HCT116 (cell line): Measurements from ENCODE around the gene SLC25A1. TPM values are rescaled to one million over a fixed set of nuclear protein-coding genes. Genes with fewer than 3 reads are reported as not detected.

ENCODE experiments used
- ATAC-seq: fragments of 200-7000 bp; cut with Tn5 transposase; 2 replicates; pipeline ENCODE4 v1.9.1; 2020; ENCODE audit warnings: mild to moderate bottlenecking, moderate library complexity
- BruUV-seq: library from RNA; stranded (reverse); fragments of 400-500 nt; replicated peaks from 2 replicates; lab custom pipeline; 2021; lab: Mats Ljungman, UMichigan
- CTCF ChIA-PET: fragments of 300-600 bp; sonication (Branson Sonifier 250); formaldehyde crosslinking; loops from one replicate; lab custom pipeline; 2021; ENCODE audit warnings: antibody characterized with exemption; lab: Charles Lee
- POLR2A ChIA-PET: fragments of 300-600, 350-600 bp; sonication (Branson Sonifier 250); formaldehyde crosslinking; loops from one replicate; lab custom pipeline; 2021; ENCODE audit warnings: antibody characterized with exemption; lab: Charles Lee
- RAD21 ChIA-PET, 2 experiments: fragments of 300-600 bp; sonication (Branson Sonifier 250); formaldehyde crosslinking; loops; one replicate each; lab custom pipeline; 2023; ENCODE audit warnings: low total read pairs in 2 of 2; ENCODE audit not compliant: uncharacterized antibody in 2 of 2, unreplicated experiment in 2 of 2, low non-redundant PET in 1 of 2; lab: Charles Lee
- DNase-seq: peaks from one replicate; pipeline ENCODE4 v3.0.0-alpha.2; 2010; ENCODE audit warnings: low read depth, low spot score
- H2AFZ ChIP-seq: fragments of 200-600 bp; shearing (Covaris generic), sonication (generic); 2 replicates; pipeline ENCODE4 v1.6.1; 2017; ENCODE audit warnings: low read depth, mixed run types, mixed read lengths, antibody characterized with exemption, low read length; ENCODE audit not compliant: poor library complexity, severe bottlenecking
- H3K27ac ChIP-seq: 2 replicates; pipeline ENCODE4 v1.5.1; 2012; ENCODE audit warnings: low read depth, low read length
- H3K27me3 ChIP-seq: fragments of 200-600 bp; sonication (generic); 2 replicates; pipeline ENCODE4 v1.6.1; 2016; ENCODE audit warnings: mixed run types, low read length, mixed read lengths; ENCODE audit not compliant: insufficient read depth
- H3K36me3 ChIP-seq, 2 experiments: fragments of 200-500 bp in 1 of 2; fragments of 200-600 bp in 1 of 2; sonication (Bioruptor generic) in 1 of 2; sonication (generic) in 1 of 2; 2 replicates each; pipeline versions ENCODE4 v1.5.1 to v1.6.1; 2014 to 2016; ENCODE audit warnings: low read length in 2 of 2, inconsistent platforms in 1 of 2, mixed read lengths in 1 of 2, mixed run types in 1 of 2; ENCODE audit not compliant: insufficient read depth in 2 of 2, control insufficient read depth in 1 of 2
- H3K4me1 ChIP-seq, 2 experiments: fragments of 200-600 bp in 1 of 2; sonication (generic) in 1 of 2; 2 replicates each; pipeline versions ENCODE4 v1.5.1 to v1.6.1; 2012 to 2017; ENCODE audit warnings: low read length in 2 of 2, inconsistent platforms in 1 of 2, mild to moderate bottlenecking in 1 of 2, mixed read lengths in 1 of 2, mixed run types in 1 of 2, moderate library complexity in 1 of 2; ENCODE audit not compliant: insufficient read depth in 2 of 2, control insufficient read depth in 1 of 2
- H3K4me2 ChIP-seq: fragments of 200-600 bp; sonication (generic); 2 replicates; pipeline ENCODE4 v1.6.1; 2017; ENCODE audit warnings: mixed run types, low read length, mixed read lengths
- H3K4me3 ChIP-seq, 2 experiments: fragments of 200-600 bp in 1 of 2; sonication (generic) in 1 of 2; replicated peaks in 1 of 2; 2 replicates each; pipeline ENCODE4 v1.5.1; 2011 to 2016; ENCODE audit warnings: low read length in 2 of 2, control low read depth in 1 of 2, low read depth in 1 of 2, mild to moderate bottlenecking in 1 of 2, mixed read lengths in 1 of 2, mixed run types in 1 of 2
- H3K79me2 ChIP-seq: fragments of 200-600 bp; sonication (generic); 2 replicates; pipeline ENCODE4 v1.6.1; 2017; ENCODE audit warnings: mild to moderate bottlenecking, mixed run types, low read length, moderate library complexity, mixed read lengths; ENCODE audit not compliant: insufficient read depth
- H3K9ac ChIP-seq: fragments of 200-600 bp; sonication (generic); 2 replicates; pipeline ENCODE4 v1.6.1; 2016; ENCODE audit warnings: low read length, mixed read lengths
- H3K9me2 ChIP-seq: fragments of 200-600 bp; sonication (generic), shearing (Covaris generic); 2 replicates; pipeline ENCODE4 v1.6.1; 2017; ENCODE audit warnings: mixed run types, mild to moderate bottlenecking, moderate library complexity; ENCODE audit not compliant: insufficient read depth
- H3K9me3 ChIP-seq, 2 experiments: fragments of 200-500 bp in 1 of 2; fragments of 200-600 bp in 1 of 2; sonication (Bioruptor generic) in 1 of 2; sonication (generic) in 1 of 2; 2 replicates each; pipeline ENCODE4 v1.6.1; 2014 to 2017; ENCODE audit warnings: low read length in 2 of 2, mixed read lengths in 2 of 2, inconsistent platforms in 1 of 2, low read depth in 1 of 2, mild to moderate bottlenecking in 1 of 2, mixed run types in 1 of 2, moderate library complexity in 1 of 2; ENCODE audit not compliant: control insufficient read depth in 1 of 2, insufficient read depth in 1 of 2
- H4K20me1 ChIP-seq: fragments of 200-600 bp; sonication (generic), shearing (Covaris generic); 2 replicates; pipeline ENCODE4 v1.6.1; 2017; ENCODE audit warnings: mixed run types, mild to moderate bottlenecking, moderate library complexity; ENCODE audit not compliant: insufficient read depth
- CBX3 ChIP-seq: IDR thresholded peaks from 2 replicates; pipeline ENCODE4 v1.6.1; 2012; ENCODE audit warnings: low read depth
- EGR1 ChIP-seq: IDR thresholded peaks from 2 replicates; pipeline ENCODE4 v1.6.1; 2012; ENCODE audit warnings: low read depth
- EZH2 ChIP-seq: fragments of 200-600 bp; sonication (generic); IDR thresholded peaks from 2 replicates; pipeline ENCODE4 v1.6.1; 2017; ENCODE audit warnings: antibody characterized with exemption, mixed run types
- EZH2phosphoT487 ChIP-seq: fragments of 200-600 bp; IDR thresholded peaks from 2 replicates; pipeline ENCODE4 v1.6.1; 2018; ENCODE audit warnings: antibody characterized with exemption, borderline replicate concordance
- JUND ChIP-seq: IDR thresholded peaks from 2 replicates; pipeline ENCODE4 v1.6.1; 2012
- POLR2AphosphoS5 ChIP-seq: IDR thresholded peaks from 2 replicates; pipeline ENCODE4 v1.6.1; 2011; ENCODE audit warnings: mild to moderate bottlenecking, low read depth, low read length, moderate library complexity
- REST ChIP-seq: IDR thresholded peaks from 2 replicates; pipeline ENCODE4 v1.6.1; 2012; ENCODE audit warnings: low read depth
- SP1 ChIP-seq: IDR thresholded peaks from 2 replicates; pipeline ENCODE4 v1.6.1; 2012; ENCODE audit warnings: low read depth
- SRF ChIP-seq: IDR thresholded peaks from 2 replicates; pipeline ENCODE4 v1.6.1; 2012; ENCODE audit warnings: low read depth
- ZBTB33 ChIP-seq: IDR thresholded peaks from 2 replicates; pipeline ENCODE4 v1.6.1; 2011; ENCODE audit warnings: mild to moderate bottlenecking, low read length, moderate library complexity; ENCODE audit not compliant: insufficient replicate concordance; ENCODE audit errors: extremely low read depth
- ZNF274 ChIP-seq: fragments of 200-500 bp; sonication (Bioruptor generic); IDR thresholded peaks from 2 replicates; pipeline ENCODE4 v1.6.1; 2014; ENCODE audit warnings: mild to moderate bottlenecking, low read depth, low read length, inconsistent platforms
- intact Hi-C: fragments of 100-400 bp; cut with micrococcal nuclease; formaldehyde crosslinking; loops from 2 replicates; pipeline ENCODE4 v1.10.0; 2022
- total RNA-seq: library from RNA; stranded (reverse); gene quantifications from one replicate; pipeline ENCODE4 v1.2.1, GENCODE V29; 2021; ENCODE audit not compliant: unreplicated experiment

SLC25A1 gene
- total RNA-seq, 1 experiment from 2014 or later: 146 TPM

- Histone ChIP-seq H2AFZ (no peak overlapping the region), H3K4me3 (no peak overlapping the region), H3K9ac (no peak overlapping the region), H3K36me3 (no peaks in the 10 kb centered on the region; a peak in 1 of 4 replicates), H3K9me2 (no peaks in the 10 kb centered on the region), H3K27ac (no peak overlapping the region), H4K20me1 (no peaks in the 10 kb centered on the region), H3K4me1 (no peaks in the 10 kb centered on the region), H3K27me3 (no peaks in the 10 kb centered on the region), H3K9me3 (no peaks in the 10 kb centered on the region), H3K4me2 (no peak overlapping the region), H3K79me2 (no peaks in the 10 kb centered on the region)
- TF ChIP-seq EGR1 (no peak), JUND (no peak), EZH2 (no peak), POLR2AphosphoS5 (no peak), CBX3 (no peak), SP1 (no peak), ZBTB33 (no peak)
- ChIA-PET RAD21 (no interaction called here), POLR2A (no interaction called here), CTCF (interaction anchor here (0.8 kb wide), 1 partner anchor 62 kb away, joined by 3 read pairs; the partner anchor contains the start of gene ESS2)
- intact Hi-C loops: no loop called here
- no peak for DNase-seq
- no TSS peak for BruUV-seq
- no peak for ATAC-seq
Observed at GRCh38 chr22:19206287-19206686, 27.8 kb upstream of the SLC25A1 start.

GRCh38 chr22:19204640-19205039 lies 26.1 kb upstream of the SLC25A1 start:
- Histone ChIP-seq H3K27me3 (no peaks in the 10 kb centered on the region), H3K36me3 (no peaks in the 10 kb centered on the region; a peak in 1 of 4 replicates), H4K20me1 (no peaks in the 10 kb centered on the region), H3K4me3 (no peak overlapping the region), H2AFZ (no peak overlapping the region), H3K4me2 (no peak overlapping the region), H3K4me1 (no peaks in the 10 kb centered on the region), H3K79me2 (no peaks in the 10 kb centered on the region), H3K9me2 (no peaks in the 10 kb centered on the region), H3K9ac (no peak overlapping the region), H3K27ac (no peak overlapping the region), H3K9me3 (no peaks in the 10 kb centered on the region)
- DNase-seq (no peak), ATAC-seq (no peak)
- intact Hi-C loops: no loop called here
- ChIA-PET POLR2A (no interaction called here), RAD21 (no interaction called here), CTCF (interaction anchor here (1.1 kb wide), 1 partner anchor 425 kb away, joined by 3 read pairs; no protein-coding TSS in a partner anchor)
- TF ChIP-seq REST (no peak), SP1 (no peak), SRF (no peak), EGR1 (no peak), EZH2phosphoT487 (no peak), POLR2AphosphoS5 (no peak), ZNF274 (no peak), CBX3 (no peak)
- BruUV-seq: no TSS peak
